Left lung (tissue), 10 donors: ENCODE data around the gene MMP21. TPM values are rescaled to one million over a fixed set of nuclear protein-coding genes. Genes with fewer than 3 reads are reported as not detected.

Experiments used
- ATAC-seq: fragments of 200-7000 bp; cut with Tn5 transposase; one replicate; pipeline ENCODE4 v1.9.1; 2020; ENCODE audit warnings: moderate library complexity
- DNase-seq, 4 donors: peaks; one replicate each; pipeline ENCODE4 v3.0.0-alpha.2; 2013 to 2020
- H3K27ac ChIP-seq, 2 donors: fragments of 200-600 bp; sonication (generic) in 1 of 2; one replicate each; pipeline versions ENCODE4 v1.5.0 to v1.8.0; 2020 to 2021
- H3K27me3 ChIP-seq, 2 donors: fragments of 200-600 bp; sonication (generic) in 1 of 2; one replicate each; pipeline versions ENCODE4 v1.5.0 to v1.8.0; 2020 to 2021
- H3K36me3 ChIP-seq, 2 donors: fragments of 200-600 bp; sonication (generic) in 1 of 2; one replicate each; pipeline versions ENCODE4 v1.5.0 to v1.8.0; 2020 to 2021
- H3K4me1 ChIP-seq, 2 donors: fragments of 200-600 bp; one replicate each; pipeline ENCODE4 v1.8.0; 2021
- H3K4me3 ChIP-seq, 2 donors: fragments of 200-600 bp; sonication (generic) in 1 of 2; one replicate each; pipeline versions ENCODE4 v1.5.0 to v1.8.0; 2020 to 2021; ENCODE audit warnings: mild to moderate bottlenecking in 1 of 2
- H3K9me3 ChIP-seq, 2 donors: fragments of 200-600 bp; sonication (generic) in 1 of 2; one replicate each; pipeline versions ENCODE4 v1.5.0 to v1.8.0; 2020 to 2021
- CTCF ChIP-seq, 2 donors: fragments of 200-600 bp; sonication (generic) in 1 of 2; IDR thresholded peaks; one replicate each; pipeline versions ENCODE4 v1.5.0 to v1.8.0; 2021; ENCODE audit warnings: antibody characterized with exemption in 2 of 2
- intact Hi-C, 2 donors: fragments of 100-400 bp; cut with DNase I; formaldehyde crosslinking; loops; one replicate each; pipeline versions ENCODE4 v1.11.2 to v1.14.2; 2022
- microRNA-seq, 2 donors: library from miRNA; unstranded; fragments of <30 nt; microRNA quantifications; one replicate each; pipeline ENCODE4, GENCODE V29; 2019
- polyA plus RNA-seq, 6 donors: library from polyadenylated mRNA; unstranded; fragments of 120-200 nt; gene quantifications; one replicate each; pipeline ENCODE4 v1.2.1, GENCODE V29; 2013; ENCODE audit not compliant: insufficient read length in 6 of 6
- total RNA-seq, 2 donors: library from RNA; stranded (reverse); fragmentation: NEBNext Ultra II Directional; extraction: Animal tissue kit (Norgen Biotek cat#: 25700); gene quantifications; one replicate each; pipeline ENCODE4 v1.2.1, GENCODE V29; 2021
- donor health status: DM: no; HTN: yes; CAD: no.
- donor health status: DM: no; HTN: no; CAD: no.

MMP21 gene
- total and polyA plus RNA-seq, 8 donors: 0.13 to 1.2 (median 0.70) TPM

- H3K27me3 ChIP-seq: no peaks in the 10 kb centered on the region
- H3K4me3 ChIP-seq: no peak overlapping the region
- no peaks in the 10 kb centered on the region for H3K9me3 ChIP-seq
- TF ChIP-seq CTCF (IDR thresholded peaks at IDR 0.05): no peak
- ATAC-seq (no peak), DNase-seq (no peak)
- no peak overlapping the region for H3K27ac ChIP-seq
- peaks cover 0 to 67% of the 10 kb centered on the region in 2 donors for H3K36me3 ChIP-seq
- intact Hi-C loops: no loop called here
- H3K4me1 ChIP-seq: peaks cover 8 to 20% of the 10 kb centered on the region in 2 donors
Measured at GRCh38 chr10:125722811-125723210, 52.8 kb downstream of the MMP21 start.

- no peak for TF ChIP-seq CTCF (IDR thresholded peaks at IDR 0.05)
- peaks cover 0 to 49% of the 10 kb centered on the region in 2 donors for H3K36me3 ChIP-seq
- intact Hi-C loops: no loop called here
Measured at GRCh38 chr10:125721035-125721434, 54.6 kb downstream of the MMP21 start.

GRCh38 chr10:125720002-125720382 lies 55.6 kb downstream of the MMP21 start:
- intact Hi-C loops: no loop called here
- peak; percentile 1 for ATAC-seq
- no peak for DNase-seq
- Histone ChIP-seq H3K27me3 (no peaks in the 10 kb centered on the region), H3K4me3 (peak overlapping the region; percentile 77 to 99), H3K4me1 (peaks cover 8 to 20% of the 10 kb centered on the region in 2 donors), H3K36me3 (peaks cover 0 to 39% of the 10 kb centered on the region in 2 donors), H3K27ac (peak overlapping the region; percentile 86 to 87), H3K9me3 (peaks cover 0 to 3% of the 10 kb centered on the region in 2 donors)
- no peak for TF ChIP-seq CTCF (IDR thresholded peaks at IDR 0.05)

More at GRCh38 chr10:125721035-125721434, 54.6 kb downstream of the MMP21 start:
- Histone ChIP-seq H3K27me3 (no peaks in the 10 kb centered on the region), H3K4me1 (peaks cover 8 to 20% of the 10 kb centered on the region in 2 donors), H3K9me3 (no peaks in the 10 kb centered on the region), H3K4me3 (peak overlapping the region in 1 of 2 donors; percentile 77), H3K27ac (no peak overlapping the region)
- DNase-seq: no peak
- ATAC-seq: no peak

- TF ChIP-seq CTCF (IDR thresholded peaks at IDR 0.05): peak in 1 of 2 donors; percentile 27
- DNase-seq: peak; percentile 97 to 99 (median 99)
- Histone ChIP-seq H3K4me3 (peak within 1 kb of the TSS; percentile 77 to 99), H3K36me3 (peaks cover 0 to 33% of the 10 kb centered on the region in 2 donors), H3K9me3 (peaks cover 0 to 3% of the 10 kb centered on the region in 2 donors), H3K4me1 (peaks cover 8 to 20% of the 10 kb centered on the region in 2 donors), H3K27ac (peak within 1 kb of the TSS; percentile 86 to 87), H3K27me3 (no peaks in the 10 kb centered on the region)
- intact Hi-C loops: no loop called here
- peak; percentile 98 for ATAC-seq
Measured at GRCh38 chr10:125719173-125720001, 56.2 kb downstream of the MMP21 start, which contains the start of gene EDRF1. Gene EDRF1 (plus strand): TSS chr10:125719709. CDS start chr10:125719808, 99 bp downstream.

Small RNAs within 50 kb of the gene (microRNA-seq; reads per million reads assigned to microRNA genes)
- 0.27 to 0.50 reads per million in 2 donors for gene MIR4484

Other genes with a start within 250 kb of the MMP21 start
- gene TEX36, start 92.7 kb downstream of the MMP21 start, total RNA-seq: under 1 TPM in 1 of 2 donors, not detected in 1; 0.26 TPM
- not detected for gene TEX36, start 92.7 kb downstream of the MMP21 start, polyA plus RNA-seq
- 10 to 100 TPM; 19.9 to 24.2 TPM for gene EDRF1, start 56.1 kb downstream of the MMP21 start, total RNA-seq
- 10 to 100 TPM; 53.9 to 70.1 (median 61.7) TPM for gene EDRF1, start 56.1 kb downstream of the MMP21 start, polyA plus RNA-seq
- 10 to 100 TPM; 42.0 to 45.3 TPM for gene UROS, start 47.4 kb upstream of the MMP21 start, total RNA-seq
- 10 to 100 TPM; 60.5 to 73.0 (median 68.9) TPM for gene UROS, start 47.4 kb upstream of the MMP21 start, polyA plus RNA-seq
- 10 to 100 TPM; 39.4 to 52.9 TPM for gene BCCIP, start 47.7 kb upstream of the MMP21 start, total RNA-seq
- gene BCCIP, start 47.7 kb upstream of the MMP21 start, polyA plus RNA-seq: 10 to 100 TPM; 74.7 to 86.2 (median 78.4) TPM
- gene DHX32, start 105.5 kb upstream of the MMP21 start, total RNA-seq: 10 to 100 TPM; 31.0 to 32.0 TPM
- gene DHX32, start 105.5 kb upstream of the MMP21 start, polyA plus RNA-seq: 10 to 100 TPM; 26.2 to 28.0 (median 27.4) TPM
- 1 to 10 TPM; 4.3 to 4.4 TPM for gene FANK1, start 120.7 kb upstream of the MMP21 start, total RNA-seq
- gene FANK1, start 120.7 kb upstream of the MMP21 start, polyA plus RNA-seq: 10 to 100 TPM in 2 of 6 donors, 1 to 10 TPM in 4; 7.1 to 12.1 (median 9.1) TPM